ENCODE data around the gene CACNA1B. TPM values are rescaled to one million over a fixed set of nuclear protein-coding genes. Genes with fewer than 3 reads are reported as not detected.

The CACNA1B gene
- polyA plus RNA-seq, 2 of the 4 experiments (the other 2 are of a cell fraction) = 0.03 to 0.06 TPM

DNA sequence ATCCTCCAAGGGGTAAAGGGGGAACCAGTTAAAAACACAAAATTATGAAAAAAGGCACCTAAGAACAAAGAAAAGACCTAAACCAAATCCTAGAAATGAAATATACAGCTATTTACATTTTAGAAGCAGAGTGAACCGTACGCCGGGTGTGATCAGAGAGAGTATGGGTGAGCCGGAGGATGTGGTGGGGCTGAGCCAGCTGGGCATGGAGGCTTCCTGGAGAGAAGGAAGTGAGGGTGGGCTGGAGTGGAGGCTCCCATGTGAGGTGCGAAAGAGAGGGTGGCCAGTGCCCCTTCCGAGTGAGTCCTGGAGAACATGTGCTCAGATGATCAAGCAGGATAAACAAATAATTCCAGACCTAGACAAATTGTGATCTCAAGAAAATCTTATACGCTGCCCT lies 111.6 kb downstream of the CACNA1B start:
- Histone ChIP-seq H3K4me1 (no peaks in the 10 kb centered on the region), H3K9me3 (no peaks in the 10 kb centered on the region), H3K4me3 (no peak overlapping the region), H3K27ac (no peak overlapping the region), H3K4me2 (no peak overlapping the region)
- ChIA-PET CTCF (no interaction called here), POLR2A (no interaction called here)
- FAIRE-seq (no peak), DNase-seq (ENCODE audit: low read depth in 1 of 2, low spot score in 1 of 2) (no peak), ATAC-seq (no peak)
- TF ChIP-seq MYC (IDR thresholded peaks at IDR 0.05; ENCODE audit: borderline replicate concordance, low read length) (no peak), KDM1A (IDR thresholded peaks at IDR 0.05; ENCODE audit: low read depth) (no peak), EHF (CRISPR knock-in tag; IDR thresholded peaks at IDR 0.05) (no peak), ELK1 (IDR thresholded peaks at IDR 0.05; ENCODE audit: low read depth, low read length) (no peak)
- WGBS (ENCODE audit: missing lambda C conversion rate) = 79% methylated on average over 7 of the region's 7 CpGs

- CTCF ChIA-PET = interaction anchor here (0.7 to 1.0 kb wide), 2 partner anchors 8 to 25 kb away, joined by 3 read pairs; no protein-coding TSS in a partner anchor
- Histone ChIP-seq H3K4me1 (no peaks in the 10 kb centered on the region), H3K27ac (no peak overlapping the region), H3K4me3 (no peak overlapping the region), H3K4me2 (no peak overlapping the region), H3K9me3 (no peaks in the 10 kb centered on the region)
- POLR2A ChIA-PET = no interaction called here
- no peak for TF ChIP-seq CBX8 (IDR thresholded peaks at IDR 0.05)
- no peak for TF ChIP-seq EP300 (IDR thresholded peaks at IDR 0.05)
- TF ChIP-seq POLR2AphosphoS2 (conservative IDR thresholded peaks at IDR 0.05; ENCODE audit: low read length) = no peak
- TF ChIP-seq ELK1 (IDR thresholded peaks at IDR 0.05; ENCODE audit: low read depth, low read length) = no peak
- TF ChIP-seq HOXB5 (CRISPR knock-in tag; IDR thresholded peaks at IDR 0.05) = no peak
- TF ChIP-seq, protein P1, sequence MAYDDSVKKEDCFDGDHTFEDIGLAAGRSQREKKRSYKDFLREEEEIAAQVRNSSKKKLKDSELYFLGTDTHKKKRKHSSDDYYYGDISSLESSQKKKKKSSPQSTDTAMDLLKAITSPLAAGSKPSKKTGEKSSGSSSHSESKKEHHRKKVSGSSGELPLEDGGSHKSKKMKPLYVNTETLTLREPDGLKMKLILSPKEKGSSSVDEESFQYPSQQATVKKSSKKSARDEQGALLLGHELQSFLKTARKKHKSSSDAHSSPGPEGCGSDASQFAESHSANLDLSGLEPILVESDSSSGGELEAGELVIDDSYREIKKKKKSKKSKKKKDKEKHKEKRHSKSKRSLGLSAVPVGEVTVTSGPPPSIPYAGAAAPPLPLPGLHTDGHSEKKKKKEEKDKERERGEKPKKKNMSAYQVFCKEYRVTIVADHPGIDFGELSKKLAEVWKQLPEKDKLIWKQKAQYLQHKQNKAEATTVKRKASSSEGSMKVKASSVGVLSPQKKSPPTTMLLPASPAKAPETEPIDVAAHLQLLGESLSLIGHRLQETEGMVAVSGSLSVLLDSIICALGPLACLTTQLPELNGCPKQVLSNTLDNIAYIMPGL (CRISPR knock-in tag; IDR thresholded peaks at IDR 0.05; ENCODE audit: borderline replicate concordance) = no peak
- TF ChIP-seq, protein P2, sequence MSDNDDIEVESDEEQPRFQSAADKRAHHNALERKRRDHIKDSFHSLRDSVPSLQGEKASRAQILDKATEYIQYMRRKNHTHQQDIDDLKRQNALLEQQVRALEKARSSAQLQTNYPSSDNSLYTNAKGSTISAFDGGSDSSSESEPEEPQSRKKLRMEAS (IDR thresholded peaks at IDR 0.05) = no peak
- TF ChIP-seq HOXA7 (CRISPR knock-in tag; IDR thresholded peaks at IDR 0.05) = no peak
- DNase-seq (ENCODE audit: low read depth in 1 of 2, low spot score in 1 of 2) (no peak), FAIRE-seq (no peak), ATAC-seq (no peak)
- WGBS (ENCODE audit: missing lambda C conversion rate) = 30% methylated on average over 6 of the region's 8 CpGs
Measured at GRCh38 chr9:137989999-137990715, 112.6 kb downstream of the CACNA1B start.

DNA sequence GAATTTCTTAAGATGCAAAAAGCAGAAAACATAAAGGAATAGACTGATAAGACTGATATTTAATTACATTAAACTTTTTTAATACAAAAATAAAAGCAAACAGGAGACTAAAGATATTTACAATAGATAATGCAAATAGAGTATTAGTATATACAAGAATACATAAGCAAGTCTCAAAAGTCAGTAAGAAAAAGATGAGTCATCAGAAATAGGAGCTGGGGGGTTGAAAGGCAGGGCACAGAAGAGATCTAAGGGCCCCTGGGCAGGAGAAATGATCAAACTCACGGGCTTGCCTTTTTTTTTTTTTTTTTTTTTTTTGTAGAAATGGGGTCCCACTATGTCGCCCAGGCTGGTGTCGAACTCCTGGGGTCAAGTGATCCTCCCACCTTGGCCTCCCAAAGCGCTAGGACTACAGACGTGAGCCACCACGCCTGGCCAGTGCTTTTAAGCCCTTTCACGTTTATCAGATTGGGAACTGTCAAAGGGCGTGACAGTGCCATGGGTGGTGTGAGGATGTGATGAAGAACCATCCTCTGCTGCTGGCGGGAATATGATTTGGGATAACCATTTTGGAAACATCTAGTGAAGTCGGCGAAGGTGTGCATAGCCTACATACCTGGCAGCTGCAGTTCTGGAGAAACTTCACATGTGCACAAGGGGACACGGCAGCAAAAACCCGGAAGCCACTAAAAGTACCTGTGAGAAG lies 126.1 kb downstream of the CACNA1B start:
- CTCF ChIA-PET = no interaction called here

More for the DNA sequence above, 126.1 kb downstream of the CACNA1B start:
- Histone ChIP-seq H3K9me3 (no peaks in the 10 kb centered on the region), H3K4me1 (no peaks in the 10 kb centered on the region), H3K27ac (no peak overlapping the region), H3K4me3 (no peak overlapping the region), H3K4me2 (no peak overlapping the region)
- DNase-seq (ENCODE audit: low read depth in 1 of 2, low spot score in 1 of 2) = no peak
- FAIRE-seq = no peak
- TF ChIP-seq EHMT2 (IDR thresholded peaks at IDR 0.05; ENCODE audit: low read depth) (no peak), PBX3 (IDR thresholded peaks at IDR 0.05) (no peak), EHF (CRISPR knock-in tag; IDR thresholded peaks at IDR 0.05) (no peak), MAZ (IDR thresholded peaks at IDR 0.05; ENCODE audit: borderline replicate concordance, low read depth, low read length) (no peak), MAFK (IDR thresholded peaks at IDR 0.05; ENCODE audit: partially characterized antibody) (peak; percentile 51), USF2 (IDR thresholded peaks at IDR 0.05) (no peak), ELK1 (IDR thresholded peaks at IDR 0.05; ENCODE audit: low read depth, low read length) (no peak)
- POLR2A ChIA-PET = no interaction called here
- no peak for ATAC-seq
- 28% methylated on average over 13 of the region's 13 CpGs for WGBS (ENCODE audit: missing lambda C conversion rate)
